ENCODE results near the gene TRABD2B. TPM values are rescaled to one million over a fixed set of nuclear protein-coding genes. Genes with fewer than 3 reads are reported as not detected.

Gene TRABD2B
- total RNA-seq, 4 donors from 2014 or later: 0.35 to 2.5 (median 0.88) TPM

- DNase-seq: no peak
- Histone ChIP-seq H3K27ac (no peak overlapping the region), H3K4me1 (peaks cover 0 to 9% (median 5%) of the 10 kb centered on the region in 4 donors), H3K27me3 (peaks cover 0 to 8% of the 10 kb centered on the region in 2 donors), H3K4me3 (no peak overlapping the region), H3K9me3 (no peaks in the 10 kb centered on the region), H3K36me3 (no peaks in the 10 kb centered on the region)
- no peak for TF ChIP-seq POLR2A (IDR thresholded peaks at IDR 0.05)
- TF ChIP-seq CTCF (IDR thresholded peaks at IDR 0.05): no peak
Measured at GRCh38 chr1:47999097-47999496, 1.9 kb upstream of the TRABD2B start.

- DNase-seq: no peak
- Histone ChIP-seq H3K9me3 (no peaks in the 10 kb centered on the region), H3K27ac (no peak overlapping the region), H3K27me3 (peaks cover 0 to 8% of the 10 kb centered on the region in 2 donors), H3K4me1 (peaks cover 0 to 9% (median 5%) of the 10 kb centered on the region in 4 donors), H3K4me3 (no peak overlapping the region), H3K36me3 (no peaks in the 10 kb centered on the region)
- no peak for TF ChIP-seq POLR2A (IDR thresholded peaks at IDR 0.05)
- TF ChIP-seq CTCF (IDR thresholded peaks at IDR 0.05): no peak
Measured at GRCh38 chr1:47998396-47998990, 1.3 kb upstream of the TRABD2B start.

GRCh38 chr1:47996406-47997226, 569 bp downstream of the TRABD2B start:
- TF ChIP-seq POLR2A (IDR thresholded peaks at IDR 0.05) (no peak), CTCF (IDR thresholded peaks at IDR 0.05) (no peak)

GRCh38 chr1:47996060-47996405, 1.2 kb downstream of the TRABD2B start:
- no peak for DNase-seq
- H3K4me1 ChIP-seq: peaks cover 0 to 9% (median 5%) of the 10 kb centered on the region in 4 donors
- H3K27ac ChIP-seq: peak overlapping the region in 1 of 4 donors; percentile 70
- no peaks in the 10 kb centered on the region for H3K9me3 ChIP-seq
- H3K27me3 ChIP-seq: peaks cover 0 to 8% of the 10 kb centered on the region in 2 donors
- peak overlapping the region in 3 of 4 donors; percentile 33 to 79 (median 74) for H3K4me3 ChIP-seq
- TF ChIP-seq CTCF (IDR thresholded peaks at IDR 0.05) (no peak), POLR2A (IDR thresholded peaks at IDR 0.05) (no peak)
- H3K36me3 ChIP-seq: no peaks in the 10 kb centered on the region

More at GRCh38 chr1:47996406-47997226, 569 bp downstream of the TRABD2B start:
- H3K4me3 ChIP-seq: peak overlapping the region; percentile 33 to 79 (median 58)
- DNase-seq: no peak
- peaks cover 0 to 8% of the 10 kb centered on the region in 2 donors for H3K27me3 ChIP-seq
- H3K9me3 ChIP-seq: no peaks in the 10 kb centered on the region
- no peaks in the 10 kb centered on the region for H3K36me3 ChIP-seq
- peaks cover 0 to 9% (median 5%) of the 10 kb centered on the region in 4 donors for H3K4me1 ChIP-seq
- peak overlapping the region; percentile 46 to 86 (median 62) for H3K27ac ChIP-seq

GRCh38 chr1:47995306-47996050, 1.7 kb downstream of the TRABD2B start:
- H3K27me3 ChIP-seq: peaks cover 0 to 8% of the 10 kb centered on the region in 2 donors
- no peak overlapping the region for H3K4me3 ChIP-seq
- H3K9me3 ChIP-seq: no peaks in the 10 kb centered on the region
- peaks cover 0 to 9% (median 5%) of the 10 kb centered on the region in 4 donors for H3K4me1 ChIP-seq
- no peak overlapping the region for H3K27ac ChIP-seq
- no peaks in the 10 kb centered on the region for H3K36me3 ChIP-seq
- TF ChIP-seq POLR2A (IDR thresholded peaks at IDR 0.05) (no peak), CTCF (IDR thresholded peaks at IDR 0.05) (no peak)
- DNase-seq: no peak
